K562 (cell line): ENCODE data around the gene TMPO. TPM values are rescaled to one million over a fixed set of nuclear protein-coding genes. Genes with fewer than 3 reads are reported as not detected.

Experiments
- CHD1 ChIP-seq: fragments of 200-600 bp; sonication (generic); IDR thresholded peaks from one replicate; pipeline ENCODE4 v1.6.1; 2012; ENCODE audit warnings: mild to moderate bottlenecking, moderate library complexity, low read length, inconsistent platforms
- GTF2B ChIP-seq: IDR thresholded peaks from 2 replicates; pipeline ENCODE4 v1.6.1; 2011; ENCODE audit not compliant: insufficient read length; ENCODE audit errors: extremely low read depth
- LARP7 ChIP-seq: fragments of 450-650 bp; IDR thresholded peaks from 2 replicates; pipeline ENCODE4 v1.6.1; 2016
- POLR2A ChIP-seq: fragments of 450-650 bp; conservative IDR thresholded peaks from 2 replicates; pipeline ENCODE4 v1.6.1; 2016
- POLR2G ChIP-seq: fragments of 200-400 bp; formaldehyde crosslinking; IDR thresholded peaks from 2 replicates; pipeline ENCODE4 v1.6.1; 2017; ENCODE audit warnings: low read depth, mild to moderate bottlenecking, antibody characterized with exemption, low read length, moderate library complexity
- SUPT5H ChIP-seq: fragments of 450-650 bp; IDR thresholded peaks from 2 replicates; pipeline ENCODE4 v1.6.1; 2016
- ZNF316 ChIP-seq: fragments of 450-650 bp; IDR thresholded peaks from 2 replicates; pipeline ENCODE4 v1.6.1; 2016
- ZNF436 ChIP-seq: fragments of 250-450, 450-650 bp; sonication (Bioruptor Pico); formaldehyde crosslinking; IDR thresholded peaks from 2 replicates; pipeline ENCODE4 v1.7.0; 2020; ENCODE audit warnings: mild to moderate bottlenecking
- ZNF639 ChIP-seq, 2 experiments: fragments of 200-800 bp in 1 of 2; sonication (Bioruptor generic) in 1 of 2; sonication (generic) in 1 of 2; formaldehyde crosslinking in 1 of 2; IDR thresholded peaks in 1 of 2; conservative IDR thresholded peaks in 1 of 2; 2 replicates each; pipeline versions ENCODE4 v1.5.0 to v1.6.1; 2016 to 2020; ENCODE audit warnings: missing compliant biosample characterization in 1 of 2, missing genetic modification characterization in 1 of 2, missing genetic modification reagents in 1 of 2
- polyA plus RNA-seq, 8 experiments: library from polyadenylated mRNA; depleted of rRNA in 4 of 8; stranded (reverse) in 5 of 8; unstranded in 3 of 8; fragments of >200 nt; fragmentation: Nextera tagmentation in 2 of 8; fragmentation: Illumina TruSeq in 1 of 8; extraction: Ambion mirVana in 2 of 8; extraction: Trizol in 1 of 8; gene quantifications; 2 replicates each; pipeline versions ENCODE4 v1.2.1 to v1.2.3, GENCODE V29; 2011 to 2014; ENCODE audit warnings: inconsistent platforms in 1 of 8, missing spikeins in 1 of 8
- total RNA-seq, 7 experiments: library from RNA; depleted of rRNA in 6 of 7; stranded (reverse); fragments of >200 nt in 6 of 7; fragmentation: Illumina TruSeq in 2 of 7; extraction: Trizol in 2 of 7; gene quantifications; 2 replicates each; pipeline versions ENCODE4 v1.2.1 to v1.2.3, GENCODE V29; 2011 to 2021; ENCODE audit warnings: low replicate concordance in 1 of 7

TMPO gene
- total and polyA plus RNA-seq, 9 of the 15 experiments (the other 6 are each of a cell fraction or from before 2014, with no cell fraction given), result 62.1 to 263 (median 182) TPM

DNA sequence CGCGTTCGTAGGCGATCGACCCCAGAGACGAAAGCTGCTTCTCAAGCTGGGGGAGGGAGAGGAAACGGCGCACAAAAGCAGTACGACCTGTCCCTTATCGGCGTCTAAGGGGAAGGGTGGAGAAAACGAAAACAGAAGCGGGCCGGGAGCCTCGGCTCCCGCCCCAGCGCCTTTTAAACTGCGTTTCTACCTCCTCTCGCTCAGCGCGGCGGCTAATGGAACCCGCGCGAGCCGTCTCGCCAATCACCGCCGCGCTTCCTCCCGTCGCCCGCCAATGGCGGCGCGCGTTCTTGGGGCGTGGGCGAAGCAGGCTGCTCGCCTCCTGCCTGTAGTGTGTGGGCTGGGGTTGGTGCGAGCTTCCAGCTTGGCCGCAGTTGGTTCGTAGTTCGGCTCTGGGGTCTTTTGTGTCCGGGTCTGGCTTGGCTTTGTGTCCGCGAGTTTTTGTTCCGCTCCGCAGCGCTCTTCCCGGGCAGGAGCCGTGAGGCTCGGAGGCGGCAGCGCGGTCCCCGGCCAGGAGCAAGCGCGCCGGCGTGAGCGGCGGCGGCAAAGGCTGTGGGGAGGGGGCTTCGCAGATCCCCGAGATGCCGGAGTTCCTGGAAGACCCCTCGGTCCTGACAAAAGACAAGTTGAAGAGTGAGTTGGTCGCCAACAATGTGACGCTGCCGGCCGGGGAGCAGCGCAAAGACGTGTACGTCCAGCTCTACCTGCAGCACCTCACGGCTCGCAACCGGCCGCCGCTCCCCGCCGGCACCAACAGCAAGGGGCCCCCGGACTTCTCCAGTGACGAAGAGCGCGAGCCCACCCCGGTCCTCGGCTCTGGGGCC, at the start of gene TMPO (continued):
- TF ChIP-seq SUPT5H (peak; percentile 96), GTF2B (peak; percentile 49), ZNF436 (CRISPR knock-in tag) (no peak), POLR2G (peak; percentile 95), ZNF316 (peak; percentile 51; the same call in 1 of the 2 replicates), LARP7 (no peak), POLR2A (peak; percentile 96), CHD1 (peak; percentile 87), ZNF639 (CRISPR knock-in tag; conservative IDR thresholded peaks at IDR 0.05 in 1 of 2, IDR thresholded peaks at IDR 0.05 in 1 of 2) (peak in 1 of 2 experiments; percentile 28; a peak in 1 of 4 replicates)
